Measurements from ENCODE around the gene FRMPD2.

- TF ChIP-seq MYC (IDR thresholded peaks at IDR 0.05; ENCODE audit: low read depth, low read length): no peak
- no peak for TF ChIP-seq CTCF (IDR thresholded peaks at IDR 0.05; ENCODE audit: low read depth, low read length)
- no peak for TF ChIP-seq MAX (IDR thresholded peaks at IDR 0.05; ENCODE audit: low read depth, low read length)
- TF ChIP-seq POLR2A (IDR thresholded peaks at IDR 0.05; ENCODE audit: extremely low read depth, insufficient read length): no peak
These were observed 79.7 kb downstream of the FRMPD2 start for GRCh38 chr10:48194830-48195229.

Data from NB4 (cell line).